ENCODE data around the gene SAC3D1. TPM values are rescaled to one million over a fixed set of nuclear protein-coding genes. Genes with fewer than 3 reads are reported as not detected.
A peak's percentile ranks its signal among the peaks of the same experiment; 100 is the strongest.

The SAC3D1 gene
- total and polyA plus RNA-seq, 9 of the 15 experiments (the other 6 are each of a cell fraction or from before 2014, with no cell fraction given) = 0.20 to 35.2 (median 5.8) TPM

DNA sequence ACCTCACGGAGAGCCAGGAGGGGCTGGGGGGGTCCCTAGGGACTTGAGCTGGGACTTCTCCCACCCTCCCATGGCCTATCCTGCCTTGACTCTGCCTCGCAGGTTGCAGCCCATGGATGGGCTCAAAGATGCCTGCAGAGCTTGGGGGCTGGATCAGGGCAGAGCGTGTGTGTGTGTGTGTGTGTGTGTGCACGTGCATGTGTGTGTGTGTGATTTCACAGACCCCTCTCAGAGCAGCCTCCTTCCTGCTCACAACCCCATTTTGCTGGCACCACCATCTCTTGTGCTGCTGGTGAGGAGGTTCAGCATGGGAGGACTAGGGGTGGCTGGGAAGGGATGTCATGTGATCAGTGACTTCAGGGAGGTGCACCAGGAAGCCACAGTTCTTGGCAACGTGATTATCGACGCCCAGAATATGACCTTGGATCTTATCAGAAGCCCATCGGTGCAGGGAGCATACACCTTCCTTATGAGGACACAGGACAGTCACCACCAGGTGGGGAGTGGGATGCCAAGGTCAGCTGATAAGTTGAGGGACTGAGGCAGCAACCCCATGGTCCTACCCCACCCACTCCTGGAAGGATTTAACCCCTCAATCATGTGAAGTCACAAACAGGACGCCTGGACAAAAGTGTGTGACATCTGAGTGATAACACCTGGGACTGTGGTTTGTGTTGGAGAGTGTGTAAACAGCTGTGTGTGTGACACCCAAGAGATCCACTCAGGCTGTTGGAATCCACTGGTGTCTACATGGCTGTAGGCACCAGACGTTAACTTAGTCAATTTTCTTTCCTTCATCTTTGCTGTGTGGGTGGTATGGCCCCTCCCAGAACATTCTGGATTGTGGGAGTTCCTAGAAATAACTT, 19.2 kb downstream of the SAC3D1 start (continued):
- TF ChIP-seq, protein P1, sequence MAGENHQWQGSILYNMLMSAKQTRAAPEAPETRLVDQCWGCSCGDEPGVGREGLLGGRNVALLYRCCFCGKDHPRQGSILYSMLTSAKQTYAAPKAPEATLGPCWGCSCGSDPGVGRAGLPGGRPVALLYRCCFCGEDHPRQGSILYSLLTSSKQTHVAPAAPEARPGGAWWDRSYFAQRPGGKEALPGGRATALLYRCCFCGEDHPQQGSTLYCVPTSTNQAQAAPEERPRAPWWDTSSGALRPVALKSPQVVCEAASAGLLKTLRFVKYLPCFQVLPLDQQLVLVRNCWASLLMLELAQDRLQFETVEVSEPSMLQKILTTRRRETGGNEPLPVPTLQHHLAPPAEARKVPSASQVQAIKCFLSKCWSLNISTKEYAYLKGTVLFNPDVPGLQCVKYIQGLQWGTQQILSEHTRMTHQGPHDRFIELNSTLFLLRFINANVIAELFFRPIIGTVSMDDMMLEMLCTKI (IDR thresholded peaks at IDR 0.05; ENCODE audit: partially characterized antibody) = no peak
- TF ChIP-seq JUND (IDR thresholded peaks at IDR 0.05; ENCODE audit: borderline replicate concordance, low read depth, low read length) (no peak), JUND (tag; IDR thresholded peaks at IDR 0.05; ENCODE audit: borderline replicate concordance, low read depth, low read length) (0 out of 3 replicates have a peak, but pooled peaks have one; percentile 26), ZNF431 (CRISPR knock-in tag; IDR thresholded peaks at IDR 0.05) (peak; percentile 40; the same call in 1 of the 2 replicates), NR2C2 (CRISPR knock-in tag; IDR thresholded peaks at IDR 0.05) (no peak), NR2C2 (tag; IDR thresholded peaks at IDR 0.05) (peak; percentile 53), ELF1 (tag; IDR thresholded peaks at IDR 0.05) (peak; percentile 59), FOXA3 (CRISPR knock-in tag; conservative IDR thresholded peaks at IDR 0.05 in 1 of 2, IDR thresholded peaks at IDR 0.05 in 1 of 2) (peak in 1 of 2 experiments; percentile 34; a peak in 1 of 4 replicates), GATA2 (CRISPR knock-in tag; IDR thresholded peaks at IDR 0.05) (0 out of 2 replicates have a peak, but pooled peaks have one; percentile 34), PTBP1 (IDR thresholded peaks at IDR 0.05; ENCODE audit: low read depth, low read length) (no peak), NFXL1 (CRISPR knock-in tag; IDR thresholded peaks at IDR 0.05) (no peak), MAFF (IDR thresholded peaks at IDR 0.05; ENCODE audit: low read length) (no peak), ZNF282 (CRISPR knock-in tag; IDR thresholded peaks at IDR 0.05) (no peak), ZEB2 (IDR thresholded peaks at IDR 0.05) (0 out of 2 replicates have a peak, but pooled peaks have one; percentile 22), ZNF347 (CRISPR knock-in tag; IDR thresholded peaks at IDR 0.05; ENCODE audit: low read depth) (no peak), OTX1 (CRISPR knock-in tag; IDR thresholded peaks at IDR 0.05) (no peak), CREB3 (tag; conservative IDR thresholded peaks at IDR 0.05; ENCODE audit: low read depth) (0 out of 2 replicates have a peak, but pooled peaks have one; percentile 52), HDAC8 (tag; IDR thresholded peaks at IDR 0.05) (0 out of 2 replicates have a peak, but pooled peaks have one; percentile 42), NFIC (IDR thresholded peaks at IDR 0.05) (no peak), ZNF740 (CRISPR knock-in tag; IDR thresholded peaks at IDR 0.05) (no peak), ZNF740 (tag; IDR thresholded peaks at IDR 0.05) (no peak), ATF1 (CRISPR knock-in tag; IDR thresholded peaks at IDR 0.05) (no peak), ATF1 (tag; IDR thresholded peaks at IDR 0.05) (0 out of 2 replicates have a peak, but pooled peaks have one; percentile 19), THRAP3 (IDR thresholded peaks at IDR 0.05; ENCODE audit: borderline replicate concordance) (no peak), E2F3 (CRISPR knock-in tag; IDR thresholded peaks at IDR 0.05) (peak; percentile 71; the same call in 1 of the 2 replicates), CBX3 (IDR thresholded peaks at IDR 0.05; ENCODE audit: borderline replicate concordance in 1 of 2, low read length in 2 of 2) (no peak)
